HL-60 (cell line): ENCODE results near the gene DNASE1.

Source experiments
- GABPA ChIP-seq: IDR thresholded peaks from 2 replicates; pipeline ENCODE4 v1.6.1; 2012; ENCODE audit warnings: low read depth
- POLR2AphosphoS5 ChIP-seq: IDR thresholded peaks from 2 replicates; pipeline ENCODE4 v1.6.1; 2012; ENCODE audit warnings: low read depth
- SPI1 ChIP-seq: IDR thresholded peaks from 2 replicates; pipeline ENCODE4 v1.6.1; 2012; ENCODE audit warnings: low read depth, mild to moderate bottlenecking, borderline replicate concordance
- TF ChIP-seq, protein P1 (sequence below): IDR thresholded peaks from one replicate; pipeline ENCODE4 v1.5.1; 2011; ENCODE audit warnings: low read length, control low read depth, inconsistent platforms; ENCODE audit not compliant: insufficient read depth
- TF ChIP-seq, protein P2 (sequence below): IDR thresholded peaks from 2 replicates; pipeline ENCODE4 v1.6.1; 2012; ENCODE audit warnings: low read depth; ENCODE audit not compliant: insufficient replicate concordance

DNA sequence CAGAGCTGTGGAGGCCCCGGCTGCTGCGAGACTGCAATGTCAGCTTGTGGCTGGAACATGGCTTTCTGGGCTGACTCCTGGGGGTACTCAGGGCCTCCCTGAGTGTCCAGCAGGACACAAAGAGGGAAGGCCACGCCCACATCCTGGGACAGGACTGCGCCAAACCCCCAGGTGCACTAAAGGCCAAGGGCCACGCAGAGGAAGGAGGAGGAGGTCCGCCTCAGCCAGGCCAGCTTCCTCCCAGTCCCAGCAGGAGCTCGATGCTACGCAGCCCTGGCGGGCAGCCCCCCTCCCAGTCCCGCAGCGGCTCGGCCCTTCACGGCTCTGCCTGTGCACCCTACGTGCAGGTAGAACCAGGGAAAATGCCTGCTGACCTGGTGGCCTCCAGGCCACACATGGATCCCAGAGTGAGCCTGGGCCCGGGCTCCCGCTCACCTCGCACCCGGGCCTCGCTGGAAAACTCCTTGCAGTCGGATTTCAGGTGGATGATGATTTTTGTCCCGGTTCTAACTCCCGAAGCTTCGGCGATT, 21.2 kb downstream of the DNASE1 start:
- TF ChIP-seq, protein P1, sequence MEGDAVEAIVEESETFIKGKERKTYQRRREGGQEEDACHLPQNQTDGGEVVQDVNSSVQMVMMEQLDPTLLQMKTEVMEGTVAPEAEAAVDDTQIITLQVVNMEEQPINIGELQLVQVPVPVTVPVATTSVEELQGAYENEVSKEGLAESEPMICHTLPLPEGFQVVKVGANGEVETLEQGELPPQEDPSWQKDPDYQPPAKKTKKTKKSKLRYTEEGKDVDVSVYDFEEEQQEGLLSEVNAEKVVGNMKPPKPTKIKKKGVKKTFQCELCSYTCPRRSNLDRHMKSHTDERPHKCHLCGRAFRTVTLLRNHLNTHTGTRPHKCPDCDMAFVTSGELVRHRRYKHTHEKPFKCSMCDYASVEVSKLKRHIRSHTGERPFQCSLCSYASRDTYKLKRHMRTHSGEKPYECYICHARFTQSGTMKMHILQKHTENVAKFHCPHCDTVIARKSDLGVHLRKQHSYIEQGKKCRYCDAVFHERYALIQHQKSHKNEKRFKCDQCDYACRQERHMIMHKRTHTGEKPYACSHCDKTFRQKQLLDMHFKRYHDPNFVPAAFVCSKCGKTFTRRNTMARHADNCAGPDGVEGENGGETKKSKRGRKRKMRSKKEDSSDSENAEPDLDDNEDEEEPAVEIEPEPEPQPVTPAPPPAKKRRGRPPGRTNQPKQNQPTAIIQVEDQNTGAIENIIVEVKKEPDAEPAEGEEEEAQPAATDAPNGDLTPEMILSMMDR: no peak
- no peak for TF ChIP-seq POLR2AphosphoS5
- TF ChIP-seq GABPA: no peak
- TF ChIP-seq, protein P2, sequence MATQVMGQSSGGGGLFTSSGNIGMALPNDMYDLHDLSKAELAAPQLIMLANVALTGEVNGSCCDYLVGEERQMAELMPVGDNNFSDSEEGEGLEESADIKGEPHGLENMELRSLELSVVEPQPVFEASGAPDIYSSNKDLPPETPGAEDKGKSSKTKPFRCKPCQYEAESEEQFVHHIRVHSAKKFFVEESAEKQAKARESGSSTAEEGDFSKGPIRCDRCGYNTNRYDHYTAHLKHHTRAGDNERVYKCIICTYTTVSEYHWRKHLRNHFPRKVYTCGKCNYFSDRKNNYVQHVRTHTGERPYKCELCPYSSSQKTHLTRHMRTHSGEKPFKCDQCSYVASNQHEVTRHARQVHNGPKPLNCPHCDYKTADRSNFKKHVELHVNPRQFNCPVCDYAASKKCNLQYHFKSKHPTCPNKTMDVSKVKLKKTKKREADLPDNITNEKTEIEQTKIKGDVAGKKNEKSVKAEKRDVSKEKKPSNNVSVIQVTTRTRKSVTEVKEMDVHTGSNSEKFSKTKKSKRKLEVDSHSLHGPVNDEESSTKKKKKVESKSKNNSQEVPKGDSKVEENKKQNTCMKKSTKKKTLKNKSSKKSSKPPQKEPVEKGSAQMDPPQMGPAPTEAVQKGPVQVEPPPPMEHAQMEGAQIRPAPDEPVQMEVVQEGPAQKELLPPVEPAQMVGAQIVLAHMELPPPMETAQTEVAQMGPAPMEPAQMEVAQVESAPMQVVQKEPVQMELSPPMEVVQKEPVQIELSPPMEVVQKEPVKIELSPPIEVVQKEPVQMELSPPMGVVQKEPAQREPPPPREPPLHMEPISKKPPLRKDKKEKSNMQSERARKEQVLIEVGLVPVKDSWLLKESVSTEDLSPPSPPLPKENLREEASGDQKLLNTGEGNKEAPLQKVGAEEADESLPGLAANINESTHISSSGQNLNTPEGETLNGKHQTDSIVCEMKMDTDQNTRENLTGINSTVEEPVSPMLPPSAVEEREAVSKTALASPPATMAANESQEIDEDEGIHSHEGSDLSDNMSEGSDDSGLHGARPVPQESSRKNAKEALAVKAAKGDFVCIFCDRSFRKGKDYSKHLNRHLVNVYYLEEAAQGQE: no peak
- no peak for TF ChIP-seq SPI1
